Skeletal muscle cell (primary cell): Measurements from ENCODE around the gene BBS9.
"Not testable (repeated sequence)": the region's sequence is repeated elsewhere in the genome, so short reads cannot be mapped to it uniquely, and the experiment has no call there.

Experiments used
- DNase-seq: peaks from one replicate; pipeline ENCODE4 v3.0.0-alpha.2; 2010; ENCODE audit warnings: low read depth
- H3K4me3 ChIP-seq: 2 replicates; pipeline ENCODE4 v1.5.1; 2011; ENCODE audit warnings: low read depth, mild to moderate bottlenecking, control low read depth, low read length, moderate library complexity

BBS9 gene

DNA sequence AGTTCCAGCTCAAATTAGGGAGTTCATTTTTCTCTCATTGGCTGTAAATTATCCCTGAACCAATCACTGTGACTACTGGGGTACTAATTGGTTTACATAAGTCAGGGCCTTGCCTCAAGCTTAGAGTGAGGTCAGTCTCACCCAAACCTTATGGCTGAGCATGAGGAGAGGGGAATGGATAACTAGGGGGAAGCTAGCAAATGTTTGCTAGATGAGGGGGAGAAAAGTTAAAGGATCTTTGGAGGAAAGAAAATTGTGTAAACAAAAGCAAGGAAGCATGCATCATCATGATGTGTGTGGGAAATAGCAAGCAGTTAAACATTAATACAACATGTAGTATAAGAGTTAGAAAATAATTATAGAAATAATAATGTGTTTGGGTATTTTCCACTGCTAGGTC lies 121.9 kb downstream of the BBS9 start:
- DNase-seq, result no peak
- no peak overlapping the region for H3K4me3 ChIP-seq

DNA sequence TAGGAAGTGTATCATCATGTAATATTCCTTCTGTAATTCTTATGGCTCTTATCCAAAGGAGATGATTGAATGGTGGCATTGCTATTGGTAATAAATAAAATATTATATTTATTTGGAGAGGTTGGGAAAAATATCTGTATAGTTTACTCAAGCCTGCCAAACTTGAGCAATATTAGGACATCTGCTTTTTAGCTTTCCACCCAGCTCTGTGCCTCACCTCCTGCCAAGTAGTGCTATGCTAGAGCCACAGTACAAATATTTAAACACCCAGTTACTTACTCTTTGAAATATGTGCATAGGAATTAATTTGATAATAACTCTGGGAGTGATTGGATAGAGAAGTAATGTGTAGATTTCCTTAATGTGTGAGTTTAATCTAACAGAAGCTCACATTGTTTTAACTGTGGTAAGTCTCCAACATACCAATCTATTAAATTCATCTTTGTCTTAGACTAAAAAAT lies 129.2 kb downstream of the BBS9 start:
- DNase-seq, result no peak
- no peak overlapping the region for H3K4me3 ChIP-seq

DNA sequence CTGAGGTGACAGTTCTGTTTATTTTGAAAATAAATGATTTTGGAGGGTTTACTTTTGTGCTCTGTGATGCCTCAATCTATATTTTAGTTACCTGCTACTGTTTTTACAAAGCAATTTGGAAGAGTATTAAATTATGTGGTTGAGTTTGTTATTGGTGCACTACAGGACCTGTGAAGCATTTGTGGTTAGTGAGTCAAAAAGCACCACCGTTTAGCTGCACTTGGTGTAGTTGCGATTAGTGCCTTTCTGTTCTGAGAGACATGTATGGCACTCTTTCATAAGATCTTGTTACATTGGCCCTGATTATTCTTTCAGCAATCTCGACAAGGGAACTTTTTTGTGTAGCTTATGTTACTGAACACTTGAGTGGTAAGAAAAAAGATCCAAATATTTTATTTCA lies 132.2 kb downstream of the BBS9 start:
- DNase-seq, result no peak
- H3K4me3 ChIP-seq, result no peak overlapping the region

DNA sequence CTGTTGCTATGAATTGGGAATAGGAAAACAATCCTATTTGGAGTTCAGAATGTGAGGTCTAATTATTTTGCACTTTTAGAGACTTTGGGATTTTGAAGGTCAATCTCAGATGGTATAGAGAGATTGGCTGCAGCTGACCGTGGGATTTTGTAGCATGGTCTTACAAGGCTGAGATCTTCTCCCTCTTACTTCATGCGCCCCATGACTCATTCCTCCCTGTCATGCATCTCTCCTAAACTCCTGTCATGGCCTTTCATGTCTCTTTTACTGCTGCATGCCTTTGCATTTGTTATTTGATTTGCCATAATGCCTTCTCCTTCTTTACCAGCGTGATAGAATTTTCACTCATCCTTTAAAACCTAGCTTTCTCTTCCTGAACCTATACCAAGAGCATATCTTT lies 133.1 kb downstream of the BBS9 start:
- H3K4me3 ChIP-seq, result no peak overlapping the region
- no peak for DNase-seq

DNA sequence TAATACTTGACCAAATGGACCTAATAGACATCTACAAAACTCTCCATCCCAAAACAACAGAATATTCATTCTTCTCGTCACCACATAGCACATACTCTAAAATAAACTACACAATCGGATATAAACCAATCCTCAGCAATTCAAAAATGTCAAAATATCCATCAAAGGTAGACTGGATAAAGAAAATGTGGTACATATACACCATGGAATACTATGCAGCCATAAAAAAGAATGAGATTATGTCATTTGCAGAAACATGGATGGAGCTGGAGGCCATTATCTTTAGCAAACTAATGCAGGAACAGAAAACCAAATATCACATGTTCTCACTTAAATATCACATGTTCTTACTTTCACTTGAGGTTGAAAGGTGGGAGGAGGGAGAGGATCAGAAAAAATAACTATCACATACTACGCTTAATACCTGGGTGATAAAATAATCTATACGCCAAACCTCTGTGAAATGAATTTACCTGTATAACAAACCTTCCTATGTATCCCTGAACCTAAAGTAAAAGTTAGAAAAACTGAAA lies 142.5 kb downstream of the BBS9 start:
- not testable (repeated sequence) for H3K4me3 ChIP-seq, DNase-seq

DNA sequence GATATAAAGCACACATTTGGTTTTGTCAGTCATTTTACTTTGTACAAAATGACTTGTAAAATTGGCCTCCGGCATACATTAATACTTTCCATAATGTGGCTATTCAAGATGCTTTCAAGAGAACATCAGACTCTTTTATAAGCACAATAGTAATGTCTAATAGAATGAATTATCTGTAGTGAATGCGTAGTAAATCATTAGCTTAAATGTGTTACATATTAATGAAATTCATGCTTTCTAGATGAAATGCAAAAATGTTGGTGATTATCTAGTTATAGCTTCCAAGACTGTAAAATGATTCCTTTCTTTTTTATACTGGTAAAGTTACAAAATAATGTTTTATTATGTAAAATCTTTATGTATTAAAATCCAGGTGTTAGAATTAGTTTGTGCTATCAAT lies 144.0 kb downstream of the BBS9 start:
- H3K4me3 ChIP-seq, result no peak overlapping the region
- no peak for DNase-seq

DNA sequence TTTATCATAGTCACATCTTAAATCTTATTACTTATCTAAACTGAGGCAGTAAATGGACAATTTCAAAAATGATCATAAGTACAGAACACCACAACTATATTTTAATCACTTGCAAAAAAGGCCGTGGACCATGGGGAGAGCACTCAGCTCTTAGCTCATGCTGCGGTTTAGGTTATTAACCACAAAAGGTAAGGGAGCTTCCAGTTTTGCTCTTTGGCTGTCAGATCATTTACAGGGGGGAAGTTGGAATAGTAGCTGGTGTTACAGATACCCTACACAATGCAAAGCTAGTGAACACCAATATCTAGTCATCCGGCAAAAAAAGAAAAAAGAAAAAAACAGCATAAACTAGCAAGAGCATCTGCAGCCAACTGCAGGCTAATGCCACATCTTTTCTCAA lies 147.0 kb downstream of the BBS9 start:
- no peak overlapping the region for H3K4me3 ChIP-seq
- no peak for DNase-seq

DNA sequence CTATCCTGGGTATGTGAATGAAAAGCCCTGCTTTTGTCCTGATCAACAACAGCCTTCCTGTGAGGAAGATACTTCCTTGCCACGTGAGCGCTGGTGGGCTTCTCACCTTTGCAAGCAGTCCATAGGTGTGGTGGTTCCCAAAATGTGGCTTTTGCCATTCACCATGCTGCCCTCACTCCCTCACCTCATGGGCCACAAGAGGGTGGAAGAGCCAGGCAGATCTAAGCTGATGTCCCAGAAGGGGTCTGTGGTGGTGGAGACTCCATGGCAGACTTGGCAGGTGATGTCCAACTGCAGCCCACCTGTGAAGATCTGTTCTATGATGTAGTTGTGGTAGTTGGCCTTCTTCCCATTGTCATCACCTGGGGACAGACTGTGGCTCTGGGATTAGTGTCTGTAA lies 147.4 kb downstream of the BBS9 start:
- no peak overlapping the region for H3K4me3 ChIP-seq
- no peak for DNase-seq

DNA sequence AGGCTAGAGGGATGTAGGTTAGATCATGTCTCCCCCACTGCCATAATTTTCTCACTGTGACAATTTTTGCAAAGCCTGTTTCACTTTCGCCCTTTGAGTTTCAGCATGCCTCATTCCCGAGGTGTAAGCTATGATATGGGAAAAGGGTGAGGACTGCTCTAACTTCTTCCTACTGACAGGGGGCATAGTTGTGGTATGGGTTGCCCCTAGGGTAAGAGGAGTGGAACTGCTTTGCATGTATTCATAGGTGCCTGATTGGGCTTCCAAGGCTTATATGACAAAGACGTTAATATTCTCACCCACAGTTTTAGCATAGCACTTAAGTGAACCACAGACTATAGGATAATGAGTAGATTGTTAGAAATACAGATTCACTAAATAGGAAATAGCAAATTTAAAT lies 148.7 kb downstream of the BBS9 start:
- H3K4me3 ChIP-seq, result no peak overlapping the region
- DNase-seq, result no peak

DNA sequence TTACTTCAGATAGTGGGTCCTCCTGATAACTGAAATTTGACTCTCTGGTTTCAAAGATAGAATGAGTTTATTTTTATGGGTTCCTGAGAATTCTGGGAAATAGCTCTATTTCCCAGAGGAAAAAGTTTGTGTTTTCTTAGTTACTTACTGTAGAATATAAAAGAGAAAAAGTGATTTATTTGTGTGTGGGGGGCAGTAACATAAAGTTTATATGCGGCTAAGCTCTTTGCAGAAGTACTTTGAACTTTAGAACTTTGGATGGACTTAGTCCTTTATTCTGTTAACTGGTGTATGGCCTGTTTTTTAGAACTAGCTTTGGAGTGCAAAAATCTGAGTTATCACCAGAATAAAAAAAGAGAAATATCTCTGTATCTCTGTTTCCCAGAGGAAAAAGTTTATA lies 157.1 kb downstream of the BBS9 start:
- H3K4me3 ChIP-seq, result no peak overlapping the region
- no peak for DNase-seq

DNA sequence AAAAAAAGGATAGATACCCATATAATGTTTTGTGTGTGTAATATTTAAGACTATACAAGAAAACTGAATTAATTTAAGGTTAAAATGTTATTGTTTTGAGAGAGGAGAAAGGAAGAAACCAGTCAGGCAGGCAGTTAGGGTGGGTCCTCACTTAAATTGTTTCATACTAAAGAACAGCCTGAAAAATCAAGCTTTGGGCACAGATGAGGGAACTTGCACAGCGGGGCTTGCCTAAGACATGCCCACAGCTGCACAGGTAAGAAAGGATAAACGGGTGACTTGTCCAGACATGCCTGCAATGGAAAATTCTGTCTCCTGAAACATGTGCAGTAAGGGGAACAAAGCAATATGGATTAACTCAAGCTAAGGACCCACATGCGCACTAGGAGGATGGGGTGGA lies 158.4 kb downstream of the BBS9 start:
- no peak for DNase-seq
- no peak overlapping the region for H3K4me3 ChIP-seq

DNA sequence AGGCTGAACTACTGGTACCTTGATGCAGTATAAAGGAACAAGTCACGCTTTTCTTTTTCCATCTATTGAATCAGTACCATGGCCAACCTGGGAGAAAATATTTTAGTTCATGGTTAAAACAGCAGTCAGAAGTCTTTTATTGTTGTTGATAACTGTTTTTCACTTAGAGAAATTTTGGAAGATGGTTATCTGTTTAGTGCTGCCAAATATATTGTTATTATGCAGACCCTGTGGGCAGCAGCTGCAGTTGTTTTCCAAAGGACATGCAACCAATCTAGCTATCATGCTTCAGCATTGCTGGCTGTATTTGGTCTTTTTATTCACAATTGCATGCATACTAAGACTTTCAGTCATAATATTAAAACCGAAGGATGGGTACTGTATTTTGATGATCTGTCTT lies 169.5 kb downstream of the BBS9 start:
- no peak overlapping the region for H3K4me3 ChIP-seq
- DNase-seq, result no peak

DNA sequence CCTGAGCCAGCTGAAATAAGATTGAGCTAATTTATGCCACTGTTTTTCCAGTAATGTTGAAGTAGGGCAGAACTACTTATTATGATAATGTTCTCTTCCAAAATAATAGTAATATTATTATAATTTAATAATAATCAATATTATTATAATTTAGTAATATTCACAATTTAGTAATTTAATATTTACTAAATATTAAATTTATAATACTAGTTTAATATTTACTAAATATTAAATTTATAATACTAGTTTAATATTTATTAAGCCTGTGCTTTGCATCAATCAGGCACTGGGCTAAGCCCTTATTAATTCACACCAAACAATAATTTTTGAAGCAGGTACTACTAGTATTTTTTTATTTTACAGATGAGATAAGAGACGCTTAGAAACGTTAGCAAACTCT lies 170.1 kb downstream of the BBS9 start:
- DNase-seq, result no peak
- no peak overlapping the region for H3K4me3 ChIP-seq

DNA sequence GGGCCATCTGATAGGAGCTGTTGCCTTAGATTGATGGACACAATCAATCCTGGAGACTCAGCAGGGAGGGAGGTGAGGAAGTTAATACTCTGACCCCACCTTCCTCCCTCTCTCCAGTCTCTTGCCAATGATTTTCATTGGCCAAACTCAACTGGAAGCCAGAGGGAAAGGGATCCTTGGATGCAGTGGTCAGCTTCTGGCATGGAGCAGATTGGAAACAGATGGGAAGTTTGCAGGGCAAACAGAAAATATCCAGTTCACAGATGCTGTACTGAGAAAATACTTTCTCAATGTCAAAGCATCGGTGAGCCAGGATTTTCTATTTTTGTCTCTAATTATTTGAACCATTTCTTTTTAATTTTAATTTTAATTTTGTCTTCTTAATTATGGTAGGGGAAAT lies 170.8 kb downstream of the BBS9 start:
- no peak for DNase-seq
- H3K4me3 ChIP-seq, result no peak overlapping the region

DNA sequence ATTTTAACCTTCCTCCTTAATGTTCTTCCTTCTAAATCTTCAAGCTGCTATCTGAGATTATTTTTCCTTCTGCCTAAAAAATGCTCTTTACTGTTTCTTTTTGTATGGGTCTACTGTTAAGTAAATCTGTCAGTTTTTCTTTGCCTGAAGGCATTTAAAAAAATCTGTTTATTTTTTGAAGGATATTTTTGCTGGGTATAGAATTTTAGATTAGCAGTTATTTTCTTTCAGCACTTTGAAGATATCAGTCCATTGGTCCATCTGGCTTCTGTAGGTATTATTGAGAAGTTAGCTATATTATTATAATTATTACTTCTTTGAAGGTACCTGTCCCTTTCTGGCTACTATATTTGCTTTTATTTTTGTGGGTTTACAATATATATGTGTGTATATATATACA lies 171.4 kb downstream of the BBS9 start:
- H3K4me3 ChIP-seq, result no peak overlapping the region
- DNase-seq, result no peak

DNA sequence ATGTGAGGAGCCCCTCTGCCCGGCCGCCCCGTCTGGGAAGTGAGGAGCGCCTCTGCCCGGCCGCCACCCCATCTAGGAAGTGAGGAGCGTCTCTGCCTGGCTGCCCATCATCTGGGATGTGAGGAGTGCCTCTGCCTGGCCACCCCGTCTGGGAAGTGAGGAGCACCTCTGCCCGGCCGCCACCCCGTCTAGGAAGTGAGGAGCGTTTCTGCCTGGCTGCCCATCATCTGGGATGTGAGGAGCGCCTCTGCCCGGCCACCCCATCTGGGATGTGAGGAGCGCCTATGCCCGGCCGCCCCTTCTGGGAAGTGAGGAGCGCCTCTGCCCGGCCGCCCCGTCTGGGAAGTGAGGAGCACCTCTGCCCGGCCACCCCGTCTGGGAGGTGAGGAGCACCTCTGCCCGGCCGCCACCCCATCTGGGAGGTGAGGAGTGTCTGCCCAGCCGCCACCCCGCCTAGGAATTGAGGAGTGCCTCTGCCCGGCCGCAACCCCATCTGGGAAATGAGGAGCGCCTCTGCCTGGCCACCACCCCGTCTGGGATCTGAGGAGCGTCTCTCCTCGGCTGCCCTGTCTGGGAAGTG lies 174.7 kb downstream of the BBS9 start:
- DNase-seq, H3K4me3 ChIP-seq: not testable (repeated sequence)

DNA sequence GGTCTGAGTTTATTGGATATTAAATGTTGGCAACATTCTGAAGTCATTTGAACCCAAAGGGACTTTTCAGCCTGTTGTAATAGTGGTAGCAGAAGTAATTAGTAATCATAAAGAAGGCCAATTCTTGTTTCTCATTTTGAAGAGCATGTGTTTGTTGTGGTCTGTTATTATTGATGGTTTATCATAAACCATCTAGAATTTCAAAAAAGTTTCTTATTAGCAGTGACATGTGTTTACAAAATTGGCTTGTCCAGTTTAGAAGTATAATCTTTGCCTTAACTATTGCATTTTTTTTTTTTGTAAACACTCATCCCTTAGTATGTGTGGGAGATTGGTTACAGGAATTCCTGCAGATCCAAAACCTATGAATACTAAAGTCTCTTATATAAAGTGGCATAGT lies 177.8 kb downstream of the BBS9 start:
- no peak for DNase-seq
- no peak overlapping the region for H3K4me3 ChIP-seq

DNA sequence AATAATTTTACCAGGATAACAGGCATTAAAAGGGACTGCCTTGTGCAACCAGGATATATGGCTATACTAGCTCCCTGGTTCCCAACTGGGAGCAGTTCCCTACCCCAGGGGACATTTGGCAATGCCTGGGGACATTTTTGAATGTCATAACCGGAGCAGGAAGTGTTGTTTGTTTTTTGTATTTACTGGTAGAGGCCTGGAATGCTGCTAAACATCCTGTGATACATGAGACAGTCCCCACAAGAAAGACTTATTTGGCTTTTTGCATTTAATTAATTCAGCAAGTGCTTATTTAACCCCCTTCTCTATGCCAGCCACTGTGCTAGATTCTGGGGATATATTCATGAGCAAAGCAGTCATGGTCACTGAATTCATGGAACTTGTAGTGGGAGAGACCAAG lies 181.2 kb downstream of the BBS9 start:
- no peak overlapping the region for H3K4me3 ChIP-seq
- DNase-seq, result no peak

DNA sequence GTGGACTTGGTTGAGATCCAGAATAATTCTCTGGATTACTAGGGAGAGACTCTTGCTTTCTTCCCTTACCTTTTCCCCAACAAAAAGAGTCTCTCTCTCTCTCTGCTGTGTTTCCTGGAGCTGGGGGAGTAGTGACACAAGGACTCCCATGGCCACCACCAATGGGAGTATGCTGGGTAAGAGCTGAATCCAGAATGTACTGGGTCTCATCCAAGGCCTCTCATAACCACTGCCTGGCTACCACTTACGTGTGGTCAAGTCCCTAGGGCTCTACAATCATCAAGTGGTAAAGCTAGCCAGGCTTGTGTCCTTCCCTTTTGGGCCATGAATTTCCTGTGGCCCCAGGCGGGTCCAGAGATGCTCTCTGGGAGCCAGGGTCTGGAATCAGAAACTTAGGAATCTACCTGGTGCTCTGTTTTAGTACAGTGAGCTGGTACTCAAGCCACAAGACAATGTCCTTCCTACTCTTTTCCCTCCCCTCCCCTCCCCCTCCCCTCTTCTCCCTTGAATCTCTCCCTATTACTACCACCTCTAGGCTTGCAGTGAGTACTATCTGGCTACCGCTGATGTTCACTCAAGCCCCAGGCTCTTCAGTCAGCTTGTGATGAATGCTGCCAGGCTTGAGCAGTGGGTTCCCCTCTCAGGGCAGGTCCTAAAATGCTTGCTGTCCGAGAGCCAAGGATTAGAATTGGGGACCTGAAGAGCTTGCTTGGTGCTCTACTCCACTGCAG lies 196.6 kb downstream of the BBS9 start:
- DNase-seq, result no peak
- no peak overlapping the region for H3K4me3 ChIP-seq

DNA sequence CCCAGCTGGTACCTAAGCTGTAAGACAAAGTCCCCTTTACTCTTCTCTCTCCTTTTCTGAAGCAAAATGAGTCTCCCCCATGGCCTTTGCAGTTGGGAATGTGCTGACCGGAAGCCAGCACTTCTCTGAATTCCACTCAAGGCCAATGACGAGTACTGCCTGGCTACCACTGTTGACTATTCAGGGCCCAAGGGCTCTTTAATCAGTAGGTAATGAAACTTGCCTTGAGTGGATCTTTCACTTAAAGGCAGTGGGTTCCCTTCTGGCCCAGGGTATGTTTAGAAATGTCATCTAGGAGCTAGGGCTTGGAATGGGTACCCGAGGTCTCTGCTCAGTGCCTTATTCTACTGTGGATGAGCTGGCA lies 197.1 kb downstream of the BBS9 start:
- no peak overlapping the region for H3K4me3 ChIP-seq
- no peak for DNase-seq

DNA sequence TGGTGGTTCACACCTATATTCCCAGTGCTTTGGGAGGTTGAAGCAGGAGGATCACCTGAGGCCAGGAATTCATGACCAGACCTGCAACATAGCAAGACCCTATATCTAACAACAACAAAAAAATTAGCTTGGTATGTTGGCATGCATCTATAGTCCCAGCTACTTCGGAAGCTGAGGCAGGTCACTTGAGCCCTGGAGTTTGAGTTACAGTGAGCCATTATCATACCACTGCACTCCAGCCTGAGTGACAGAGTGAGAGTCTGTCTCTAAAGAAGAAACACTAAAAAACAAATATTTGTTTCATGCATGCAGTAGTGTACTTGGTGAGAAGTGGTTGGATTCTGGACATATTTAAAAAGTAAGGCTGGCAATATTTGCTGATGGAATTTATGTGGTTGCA lies 198.1 kb downstream of the BBS9 start:
- no peak for DNase-seq
- no peak overlapping the region for H3K4me3 ChIP-seq
